HG03432 (cell line): ENCODE data around the gene METTL9.
"Not testable (repeated sequence)": the region's sequence is repeated elsewhere in the genome, so short reads cannot be mapped to it uniquely, and the experiment has no call there.

Source experiments
- ATAC-seq: cut with Tn5 transposase; IDR thresholded peaks from one replicate; pipeline ENCODE4 v1.9.1; 2021; ENCODE audit warnings: mild to moderate bottlenecking, moderate library complexity; ENCODE audit not compliant: unreplicated experiment

The METTL9 gene

DNA sequence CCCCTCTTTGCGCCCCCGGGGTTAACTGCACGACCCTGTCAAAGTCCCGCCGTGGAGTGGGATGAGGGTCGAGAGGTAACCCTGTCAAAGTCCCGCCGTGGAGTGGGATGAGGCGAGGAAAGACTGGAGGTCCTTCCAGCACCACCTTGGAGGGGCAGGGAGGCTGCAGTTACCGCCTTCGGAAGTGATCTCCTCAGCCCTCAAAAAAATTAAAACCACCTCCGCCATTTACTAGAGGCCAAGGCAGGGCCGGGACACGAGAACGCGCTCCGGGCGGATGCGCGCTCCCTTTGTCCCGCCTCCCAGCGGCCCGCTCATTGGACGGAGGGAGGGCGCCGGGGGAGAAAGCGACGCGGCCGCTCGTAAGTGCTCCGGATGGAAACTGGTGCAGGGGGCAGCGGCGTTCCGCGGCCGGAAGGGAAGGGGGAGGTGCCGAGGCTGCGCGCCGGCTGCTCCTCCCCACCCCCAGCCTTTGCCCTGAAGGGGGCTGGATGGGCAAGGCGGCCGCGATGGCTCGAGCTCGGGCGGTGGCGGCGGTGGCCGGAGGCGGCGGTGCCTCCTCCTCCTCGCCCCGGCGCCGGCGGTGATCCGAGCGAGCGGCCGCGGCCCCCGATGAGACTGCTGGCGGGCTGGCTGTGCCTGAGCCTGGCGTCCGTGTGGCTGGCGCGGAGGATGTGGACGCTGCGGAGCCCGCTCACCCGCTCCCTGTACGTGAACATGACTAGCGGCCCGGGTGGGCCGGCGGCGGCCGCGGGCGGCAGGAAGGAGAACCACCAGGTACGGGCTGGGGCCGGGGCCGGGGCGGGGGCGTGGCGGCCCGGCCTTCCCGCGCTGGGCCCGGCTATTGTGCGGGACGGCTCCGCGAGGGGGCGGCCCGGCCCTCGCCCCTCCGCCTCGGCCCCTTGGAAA lies at the start of gene METTL9:
METTL9 (plus strand) TSS at position 456 of the 909 bp plus-strand sequence; CDS start at position 613, 157 bp downstream.
- peak; percentile 92 for ATAC-seq

GRCh38 chr16:21549975-21550374 lies 49.4 kb upstream of the METTL9 start:
- ATAC-seq = not testable (repeated sequence)

GRCh38 chr16:21550435-21550834 lies 48.9 kb upstream of the METTL9 start:
- ATAC-seq = not testable (repeated sequence)

GRCh38 chr16:21551076-21551475 lies 48.3 kb upstream of the METTL9 start:
- ATAC-seq = not testable (repeated sequence)

DNA sequence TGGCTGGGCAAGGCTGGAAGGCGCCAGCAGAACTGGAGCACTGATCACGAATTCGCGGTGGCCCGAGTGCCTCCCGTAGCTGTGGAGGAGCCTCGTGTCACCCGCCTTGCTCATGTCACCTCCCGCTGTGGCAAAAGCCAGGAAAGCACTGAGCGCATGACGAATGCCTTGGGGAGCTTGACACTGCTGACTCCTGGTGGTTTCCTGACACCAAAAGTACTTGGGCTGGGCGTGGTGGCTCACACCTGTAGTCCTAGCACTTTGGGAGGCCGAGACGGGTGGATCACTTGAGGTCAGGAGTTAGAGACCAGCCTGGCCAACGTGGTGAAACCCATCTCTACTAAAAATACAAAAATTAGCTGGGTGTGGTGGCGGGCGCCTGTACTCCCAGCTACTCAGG lies 47.8 kb upstream of the METTL9 start:
- ATAC-seq = not testable (repeated sequence)

DNA sequence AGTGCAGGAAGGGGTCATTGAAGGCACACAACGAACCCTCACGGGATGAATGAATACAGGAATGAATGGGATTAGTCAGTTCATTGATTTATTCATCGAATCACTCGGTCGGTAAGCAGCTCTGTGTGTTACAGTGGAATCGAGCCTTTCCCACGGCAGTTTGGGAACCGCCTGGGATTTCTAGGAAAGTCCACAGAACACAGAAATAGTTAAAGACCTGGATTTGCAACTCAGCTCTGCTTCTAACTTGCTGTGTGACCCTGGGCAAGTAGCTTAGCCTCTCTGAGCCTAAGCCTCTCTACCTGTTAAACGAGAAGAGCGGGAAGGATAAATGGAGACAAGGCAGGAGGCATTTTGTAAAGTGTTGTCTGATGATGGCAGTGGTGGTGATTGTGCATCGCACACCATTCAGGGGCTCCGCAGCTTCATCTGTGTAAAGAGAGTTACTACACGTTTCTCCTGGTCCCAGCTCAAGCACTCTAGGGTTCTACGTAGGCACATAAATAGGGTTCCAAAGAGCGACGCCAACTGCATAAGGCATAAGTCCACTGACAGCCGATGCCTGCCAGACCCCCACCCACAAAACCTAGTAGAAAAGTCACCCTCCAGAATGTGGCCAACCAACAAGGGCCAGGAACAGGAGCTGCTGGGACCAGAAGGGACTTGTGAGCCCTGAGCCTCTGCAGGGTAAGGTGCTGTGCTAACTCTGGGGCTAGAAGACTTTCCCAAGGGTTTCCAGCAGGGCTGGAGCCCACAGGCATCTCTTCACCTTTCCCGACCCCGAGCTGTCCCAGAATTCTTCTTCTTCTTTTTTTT lies 45.7 kb upstream of the METTL9 start:
- ATAC-seq = not testable (repeated sequence)

DNA sequence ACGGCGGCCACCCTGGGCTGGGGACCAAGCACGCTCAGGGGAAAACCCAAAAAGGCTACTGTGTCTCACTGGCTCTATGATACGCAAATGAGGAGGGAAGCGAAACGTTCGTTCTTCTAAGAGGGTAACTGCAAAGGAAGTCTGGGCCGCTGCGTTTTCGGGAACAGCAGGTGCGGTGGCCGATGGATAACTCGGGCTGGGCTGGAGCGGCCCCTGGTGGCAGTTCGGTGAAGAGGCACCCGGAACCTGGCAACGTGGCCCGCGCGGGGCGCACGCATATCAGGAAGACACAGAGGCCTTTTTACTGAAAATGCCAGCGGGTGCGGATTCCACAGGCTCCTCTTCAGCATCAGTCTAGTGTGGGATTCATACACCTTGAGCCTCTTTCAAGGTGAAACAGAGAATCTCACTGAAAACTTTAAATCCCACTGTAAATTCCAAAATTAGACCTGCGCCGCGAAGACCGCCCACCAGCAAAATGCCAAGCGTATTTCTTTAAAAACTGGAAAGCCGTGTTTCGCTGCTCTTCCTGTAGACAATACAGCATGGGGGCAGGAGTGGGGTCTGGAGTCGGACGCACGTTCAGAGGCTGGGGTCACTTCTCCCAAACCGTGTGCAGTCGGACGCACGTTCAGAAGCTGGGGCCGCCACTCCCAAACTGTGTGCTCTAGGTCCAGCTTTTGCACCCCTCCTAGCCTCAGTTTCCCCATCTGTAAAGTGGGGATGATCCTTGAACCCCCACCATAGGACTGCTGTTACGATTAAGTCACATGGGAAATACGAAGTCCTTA lies 44.4 kb upstream of the METTL9 start:
- peak; percentile 96 for ATAC-seq

DNA sequence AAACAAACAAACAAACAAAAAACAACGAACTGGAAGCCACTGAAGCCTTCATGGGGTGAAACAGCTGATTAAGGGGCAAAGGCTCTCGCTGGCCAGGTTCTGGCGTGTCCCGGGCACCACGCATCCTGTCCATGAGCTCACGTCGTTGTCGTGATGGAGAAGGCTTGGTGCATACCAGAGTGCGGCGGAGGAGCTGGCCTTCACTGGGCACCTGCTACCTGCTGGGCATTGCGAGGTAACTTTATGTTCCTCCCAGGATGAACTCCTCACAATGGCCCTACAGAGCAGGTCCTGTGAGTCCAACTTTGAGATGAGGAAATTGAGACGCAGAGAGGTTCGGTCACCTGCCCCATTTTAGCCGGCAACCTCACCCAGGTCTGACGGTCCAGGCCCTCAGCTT lies 43.8 kb upstream of the METTL9 start:
- not testable (repeated sequence) for ATAC-seq

DNA sequence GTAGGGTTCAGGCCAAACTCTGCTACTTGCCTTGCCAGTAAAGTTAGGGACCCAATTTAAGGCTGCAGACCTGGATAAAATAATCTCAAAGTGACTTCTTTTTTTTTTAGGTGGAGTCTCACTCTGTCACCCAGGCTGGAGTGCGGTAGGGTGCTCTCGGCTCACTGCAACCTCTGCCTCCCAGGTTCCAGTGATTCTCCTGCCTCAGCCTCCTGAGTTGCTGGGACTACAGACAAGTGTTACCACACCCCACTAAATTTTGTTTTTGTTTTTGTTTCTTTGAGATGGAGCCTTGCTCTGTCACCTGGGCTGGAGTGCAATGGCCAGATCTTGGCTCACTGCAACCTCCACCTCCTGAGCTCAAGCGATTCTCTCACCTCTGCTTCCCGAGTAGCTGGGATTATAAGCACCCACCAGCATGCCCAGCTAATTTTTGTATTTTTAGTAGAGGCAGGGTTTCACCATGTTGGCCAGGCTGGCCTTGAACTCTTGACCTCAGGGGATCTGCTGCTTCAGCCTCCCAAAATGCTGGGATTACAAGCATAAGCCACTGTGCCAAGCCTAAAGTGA lies 43.3 kb upstream of the METTL9 start:
- ATAC-seq = not testable (repeated sequence)

DNA sequence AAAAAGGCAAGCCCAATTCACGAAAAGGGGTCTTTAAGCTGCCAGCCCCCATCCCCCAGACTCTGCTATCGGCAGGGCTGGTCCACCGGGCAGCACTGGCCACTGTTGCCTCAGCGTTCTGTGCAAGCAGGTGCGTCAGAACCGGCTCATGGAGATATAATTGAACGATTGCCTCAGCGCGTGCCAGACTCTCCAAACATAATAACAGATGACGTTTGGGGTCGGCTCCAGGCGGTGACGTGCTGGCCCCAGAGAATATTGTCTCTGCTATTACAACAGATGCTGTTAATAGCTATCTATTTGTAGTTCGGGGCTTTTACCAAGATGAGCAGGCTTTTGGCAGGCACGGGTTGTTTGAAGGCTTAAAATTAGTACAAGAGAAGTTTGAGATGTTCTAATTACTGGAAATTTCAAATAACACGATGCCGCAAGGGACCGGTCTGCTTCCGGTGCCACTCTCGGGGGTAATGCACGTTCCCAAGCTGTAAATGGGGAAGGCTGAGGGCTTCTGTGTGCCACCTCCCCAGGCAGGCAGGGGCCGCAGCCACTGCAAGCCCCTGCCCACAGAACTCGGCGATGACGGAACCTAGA lies 42.6 kb upstream of the METTL9 start:
- ATAC-seq = not testable (repeated sequence)

- no peak for ATAC-seq
Observed at GRCh38 chr16:21560462-21560861, 38.9 kb upstream of the METTL9 start.

GRCh38 chr16:21563676-21564075 lies 35.7 kb upstream of the METTL9 start:
- no peak for ATAC-seq

DNA sequence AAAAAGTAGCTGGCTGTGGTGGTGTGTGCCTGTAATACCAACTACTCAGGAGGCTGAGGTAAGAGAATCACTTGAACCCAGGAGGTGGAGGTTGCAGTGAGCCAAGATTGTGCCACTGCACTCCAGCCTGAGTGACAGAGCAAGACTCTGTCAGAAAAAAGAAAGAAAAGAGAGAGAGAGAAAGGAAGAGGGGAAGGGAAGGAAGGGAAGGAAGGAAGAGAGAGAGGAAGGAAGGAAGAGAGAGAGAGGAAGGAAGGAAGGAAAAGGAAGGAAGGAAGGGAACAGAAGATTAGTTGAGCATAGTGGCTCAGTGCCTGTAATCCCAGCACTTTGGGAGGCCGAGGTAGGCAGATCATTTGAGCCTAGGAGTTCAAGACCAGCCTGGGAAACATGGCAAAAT lies 35.0 kb upstream of the METTL9 start:
- ATAC-seq = not testable (repeated sequence)

GRCh38 chr16:21565507-21565860 lies 33.9 kb upstream of the METTL9 start:
- ATAC-seq = no peak

DNA sequence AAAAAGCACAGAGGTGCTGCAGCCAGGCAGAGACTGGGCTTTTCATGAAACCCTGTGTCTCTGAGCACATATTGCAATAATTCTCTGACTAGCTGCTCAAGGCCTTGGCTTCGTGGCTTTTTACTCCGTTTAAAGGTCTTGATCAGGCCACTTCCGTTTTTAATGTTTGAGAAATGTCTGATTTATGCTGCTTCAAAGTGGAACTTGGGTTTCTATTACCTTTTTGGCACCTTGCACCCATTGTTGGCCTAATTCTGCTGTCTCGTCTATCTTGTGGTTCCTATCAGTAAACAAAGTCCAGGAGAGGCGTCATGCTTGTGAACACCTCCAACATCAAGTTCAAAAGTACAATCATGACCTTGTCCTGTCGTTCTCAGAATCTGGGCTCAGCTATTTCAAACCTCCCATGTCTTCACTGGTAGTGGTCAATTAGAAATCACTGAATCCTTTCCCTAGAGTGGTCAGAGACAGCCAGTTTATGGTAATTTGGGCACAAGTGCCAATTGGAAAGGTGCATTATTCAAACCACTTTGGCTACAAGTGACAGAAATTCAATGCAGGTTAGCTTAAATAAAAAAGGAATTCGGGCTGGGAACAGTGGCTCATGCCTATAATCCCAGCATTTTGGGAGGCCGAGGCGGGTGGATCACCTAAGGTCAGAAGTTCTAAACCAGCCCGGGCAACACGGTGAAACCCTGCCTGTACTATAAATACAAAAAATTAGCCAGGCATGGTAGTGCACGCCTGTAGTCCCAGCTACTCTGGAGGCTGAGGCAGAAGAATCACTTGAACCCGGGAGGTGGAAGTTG lies 33.3 kb upstream of the METTL9 start:
- no peak for ATAC-seq

DNA sequence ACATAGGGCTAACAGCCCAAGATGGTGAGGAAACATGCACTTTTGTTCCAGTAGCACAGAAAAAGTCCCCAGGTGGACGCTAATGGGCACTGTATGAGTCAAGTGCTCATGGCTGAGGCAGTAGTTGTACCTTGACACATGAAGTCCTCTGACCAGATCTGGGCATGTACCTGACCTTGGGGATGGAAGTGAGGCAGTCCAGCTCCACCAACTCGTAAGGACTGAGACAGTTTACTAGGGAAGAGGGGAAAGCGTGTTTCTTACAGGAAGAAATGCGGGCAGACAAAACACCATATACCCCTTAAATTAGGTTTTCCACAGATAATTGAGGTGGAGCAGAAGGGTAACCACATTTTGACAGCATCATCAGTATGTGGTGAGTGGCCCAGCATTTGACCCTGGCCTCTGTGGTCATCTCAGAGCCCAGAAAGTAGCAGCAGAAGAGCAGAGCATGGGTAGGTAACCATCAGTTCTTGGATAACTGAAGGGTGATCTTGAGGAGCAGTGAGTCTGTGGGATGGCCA lies 32.4 kb upstream of the METTL9 start:
- ATAC-seq = no peak

DNA sequence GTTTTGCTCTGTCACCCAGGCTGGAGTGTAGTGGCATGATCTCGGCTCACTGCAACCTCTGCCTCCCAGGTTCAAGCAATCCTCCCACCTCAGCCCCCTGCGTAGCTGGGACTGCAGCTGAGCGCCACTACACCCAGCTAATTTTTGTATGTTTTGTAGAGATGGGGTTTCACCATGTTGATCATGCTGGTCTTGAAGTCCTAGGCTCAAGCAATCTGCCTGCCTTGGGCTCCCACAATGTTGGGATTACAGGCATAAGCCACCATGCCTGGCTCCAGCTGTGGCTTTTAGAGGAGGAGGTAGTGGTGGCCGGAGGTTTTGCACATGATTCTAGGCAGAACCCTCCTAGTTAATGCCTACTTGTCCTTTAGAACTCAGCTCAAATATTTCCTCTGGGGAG lies 31.9 kb upstream of the METTL9 start:
- ATAC-seq = not testable (repeated sequence)

DNA sequence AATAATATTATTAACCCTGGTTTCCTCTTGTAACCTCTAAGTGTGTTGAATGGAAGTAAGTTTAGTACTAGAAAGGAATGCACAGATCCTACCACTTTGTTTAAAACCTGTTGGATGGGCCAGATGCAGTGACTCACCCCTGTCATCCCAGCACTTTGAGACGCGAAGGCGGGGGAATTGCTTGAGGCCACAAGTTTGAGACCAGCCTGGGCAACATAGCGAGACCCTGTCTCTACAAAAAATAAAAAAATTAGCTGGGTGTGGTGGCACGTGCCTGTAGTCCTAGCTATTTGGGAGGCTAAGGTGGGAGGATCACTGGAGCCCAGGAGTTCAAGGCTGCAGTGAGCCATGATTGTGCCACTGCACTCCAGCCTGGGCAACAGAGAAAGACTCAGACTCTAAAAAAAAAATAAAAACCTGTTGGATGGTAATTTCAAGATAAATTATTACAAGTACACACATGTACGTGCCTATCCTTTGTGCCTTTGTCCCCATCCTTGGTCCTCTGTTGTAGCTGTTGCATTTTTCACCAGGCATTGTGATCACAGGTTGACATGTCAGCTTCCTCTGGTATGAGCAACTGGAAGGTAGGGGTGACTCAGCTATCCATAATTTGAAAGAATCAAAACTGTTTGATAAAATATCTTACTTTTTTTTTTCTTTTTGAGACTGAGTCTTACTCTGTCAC lies 30.7 kb upstream of the METTL9 start:
- ATAC-seq = no peak

GRCh38 chr16:21570676-21571017 lies 28.7 kb upstream of the METTL9 start:
- ATAC-seq = no peak
